Left kidney (tissue), 2 donors: ENCODE results near the gene WIPI1. TPM values are rescaled to one million over a fixed set of nuclear protein-coding genes. Genes with fewer than 3 reads are reported as not detected.
A peak's percentile ranks its signal among the peaks of the same experiment; 100 is the strongest.

ENCODE experiments used
- DNase-seq: peaks from one replicate; pipeline ENCODE4 v3.0.0-alpha.2; 2013
- polyA plus RNA-seq: library from polyadenylated mRNA; unstranded; fragments of 120-200 nt; gene quantifications from one replicate; pipeline ENCODE4 v1.2.1, GENCODE V29; 2013; ENCODE audit not compliant: insufficient read length

Gene WIPI1
- polyA plus RNA-seq, 1 donor: 31.9 TPM

DNA sequence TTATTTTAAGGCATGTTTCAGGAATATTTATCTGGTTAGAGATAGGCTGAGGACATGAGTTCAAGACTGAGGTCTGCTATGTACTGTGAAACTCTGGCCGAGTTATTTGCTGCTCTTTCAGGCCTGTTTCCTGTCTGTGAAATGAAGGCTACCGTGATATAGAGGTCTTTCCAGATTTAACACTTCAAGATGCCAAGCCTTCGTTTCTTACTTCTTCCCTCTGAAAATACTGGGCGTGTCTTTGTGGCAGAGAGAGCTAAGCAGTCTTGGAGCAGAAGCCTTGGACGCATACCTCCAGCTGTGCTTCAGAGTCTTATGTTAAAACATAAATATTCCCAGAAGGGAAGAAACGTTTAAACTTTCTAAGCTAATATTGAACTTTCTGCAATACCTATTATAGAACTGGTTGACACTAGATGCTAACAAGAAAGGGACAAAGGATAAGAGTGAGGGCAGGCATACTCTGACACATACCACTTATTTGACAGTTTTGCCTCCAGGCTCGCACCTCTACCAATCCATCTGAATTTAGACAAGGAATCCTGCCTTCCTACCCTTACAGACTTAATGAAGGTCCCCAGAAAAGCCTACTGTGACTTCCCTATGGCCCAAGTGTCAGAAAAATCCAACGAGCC is 17.5 kb downstream of the WIPI1 start:
- no peak for DNase-seq

DNA sequence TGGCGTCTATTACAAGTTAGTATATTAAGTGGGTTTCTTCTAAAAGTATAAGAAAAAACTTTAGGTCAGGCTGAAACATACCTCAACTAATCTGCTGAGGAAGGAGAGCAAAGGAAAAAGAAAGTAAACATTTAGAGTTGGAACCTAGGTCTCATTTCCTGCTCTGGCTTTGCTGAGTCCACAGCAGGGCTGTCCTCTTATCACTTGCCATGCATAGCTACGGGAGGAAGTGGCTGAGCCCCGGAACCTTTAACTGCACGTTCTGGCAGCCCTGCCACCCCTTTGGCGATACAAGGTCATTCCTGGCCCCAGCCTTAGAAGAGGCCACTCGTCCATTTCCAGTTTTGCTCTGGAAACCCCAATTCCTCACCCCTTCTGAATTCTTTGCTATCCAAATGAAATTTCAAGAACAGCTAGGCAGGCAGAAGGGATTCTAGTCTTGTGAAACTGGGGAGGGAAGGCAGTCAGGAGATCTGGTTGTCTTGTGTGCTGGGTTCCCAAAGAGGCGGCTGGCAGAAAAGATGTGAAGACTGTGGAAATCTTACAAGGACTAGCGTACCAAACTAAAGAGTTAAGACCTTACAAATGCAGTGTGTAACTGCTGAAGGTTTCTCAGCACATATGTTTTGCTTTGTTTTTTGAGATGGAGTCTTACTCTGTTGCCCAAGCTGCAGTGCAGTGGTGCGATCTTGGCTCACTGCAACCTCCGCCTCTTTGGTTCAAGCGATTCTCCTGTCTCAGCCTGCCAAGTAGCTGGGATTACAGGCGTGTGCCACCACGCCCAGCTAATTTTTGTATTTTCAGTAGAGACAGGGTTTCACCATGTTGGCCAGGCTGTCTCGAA is 19.1 kb downstream of the WIPI1 start:
- DNase-seq: no peak

DNA sequence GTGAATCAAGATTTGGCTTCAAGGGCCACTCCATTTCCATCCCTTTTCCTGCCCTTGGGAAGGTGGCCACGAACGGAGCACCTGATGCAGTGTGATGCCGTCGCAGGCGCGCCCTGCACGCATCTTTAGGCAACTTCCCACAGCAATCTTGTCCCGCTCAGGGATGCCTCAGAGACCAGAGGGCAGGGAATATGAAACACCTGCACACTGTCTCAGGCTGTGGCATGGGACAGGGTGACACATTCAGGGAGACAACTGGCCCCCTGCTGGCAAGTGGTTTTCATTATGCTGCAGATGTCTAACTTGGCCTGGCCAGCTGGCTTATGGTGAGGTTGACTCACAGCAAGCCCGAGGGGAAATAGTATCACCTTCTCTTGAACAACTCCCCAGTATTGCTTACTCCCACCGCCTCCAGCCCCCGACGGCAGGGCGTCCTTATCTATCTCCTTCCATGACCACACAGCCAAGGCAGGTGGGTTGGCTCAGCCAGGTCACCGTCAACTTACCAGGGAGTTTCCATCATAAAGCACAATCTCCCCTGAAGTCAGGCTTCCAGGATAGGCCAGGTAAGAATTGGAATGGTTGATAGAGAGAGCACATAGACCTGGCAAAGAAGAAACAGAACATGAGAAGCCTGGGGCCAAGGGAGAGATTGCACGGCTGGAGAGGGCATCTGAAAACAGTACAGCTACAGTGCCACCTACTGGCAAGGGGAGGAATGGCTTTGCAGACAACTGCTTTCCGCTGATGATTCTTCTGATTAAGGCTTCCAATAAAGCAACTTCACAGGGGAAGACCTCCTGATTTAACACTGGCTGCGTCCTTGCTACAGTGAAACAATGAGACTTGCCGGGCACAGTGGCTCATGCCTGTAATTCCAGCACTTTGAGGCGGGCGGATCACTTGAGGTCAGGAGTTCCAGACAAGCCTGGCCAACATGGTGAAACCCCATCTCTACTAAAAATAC is 21.1 kb downstream of the WIPI1 start:
- peak; percentile 77 for DNase-seq

DNA sequence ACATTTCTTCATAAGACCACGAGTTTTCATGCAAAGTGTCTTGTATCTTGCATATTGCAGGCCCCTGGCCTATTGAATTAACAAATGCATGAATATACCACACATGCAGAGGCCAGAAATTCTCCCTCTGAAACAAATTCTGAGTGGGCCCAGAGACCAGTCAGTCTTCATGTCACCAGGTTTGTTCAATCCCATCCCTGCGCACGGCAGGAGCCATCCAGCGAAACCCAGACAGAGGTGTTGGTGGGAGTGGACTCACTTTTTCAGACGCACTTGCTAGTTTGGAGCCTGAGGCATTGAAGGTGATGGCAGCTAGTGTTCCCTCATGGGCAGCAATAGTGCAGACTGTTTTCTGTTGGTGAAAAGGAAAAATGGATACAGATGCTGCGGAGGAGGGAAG is 21.9 kb downstream of the WIPI1 start:
- DNase-seq: no peak

DNA sequence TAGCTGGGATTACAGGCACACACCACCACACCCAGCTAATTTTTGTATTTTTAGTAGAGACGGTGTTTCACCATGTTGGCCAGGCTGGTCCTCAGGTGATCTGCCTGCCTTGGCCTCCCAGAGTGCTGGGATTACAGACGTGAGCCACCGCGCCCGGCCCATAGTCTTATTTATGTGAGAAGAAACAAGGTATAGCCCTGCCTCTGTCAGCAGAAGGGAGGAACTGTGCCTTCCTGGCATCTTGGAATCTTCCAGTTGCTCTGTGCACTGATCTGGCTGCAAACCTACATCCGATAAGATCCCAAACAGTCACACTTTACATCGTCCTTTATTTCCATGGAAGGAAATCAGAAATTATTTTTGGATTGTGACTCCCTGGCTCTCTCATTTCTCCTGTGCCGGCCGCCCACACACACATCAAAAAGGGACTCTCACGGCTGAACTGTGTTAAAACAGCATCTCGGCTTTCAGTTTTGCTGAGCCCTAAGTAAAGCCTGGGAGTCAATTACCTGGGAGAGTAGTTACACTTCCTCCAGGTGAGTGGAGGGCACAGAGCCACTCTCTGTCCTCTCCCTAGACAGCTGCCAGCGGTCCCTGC is 23.3 kb downstream of the WIPI1 start:
- DNase-seq: no peak

DNA sequence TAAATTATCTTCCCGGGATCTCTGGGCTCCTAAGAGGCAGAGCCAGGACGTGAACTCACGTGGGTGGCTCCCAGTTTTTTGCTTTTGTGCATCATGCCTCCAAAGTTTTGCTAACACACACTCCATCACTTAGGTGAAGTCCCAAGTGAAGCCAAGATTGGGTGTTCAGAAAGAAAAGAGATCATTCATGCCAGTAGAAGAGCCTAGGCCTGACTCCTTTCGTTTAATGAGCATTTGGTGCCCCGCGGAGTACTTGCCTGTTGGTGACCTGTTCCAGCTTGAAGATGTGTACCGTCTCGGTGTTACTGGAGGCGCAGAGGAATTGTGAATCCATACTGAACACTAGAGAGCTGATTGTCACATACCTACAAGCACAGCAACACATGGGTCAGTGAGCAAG is 24.1 kb downstream of the WIPI1 start:
- DNase-seq: no peak

DNA sequence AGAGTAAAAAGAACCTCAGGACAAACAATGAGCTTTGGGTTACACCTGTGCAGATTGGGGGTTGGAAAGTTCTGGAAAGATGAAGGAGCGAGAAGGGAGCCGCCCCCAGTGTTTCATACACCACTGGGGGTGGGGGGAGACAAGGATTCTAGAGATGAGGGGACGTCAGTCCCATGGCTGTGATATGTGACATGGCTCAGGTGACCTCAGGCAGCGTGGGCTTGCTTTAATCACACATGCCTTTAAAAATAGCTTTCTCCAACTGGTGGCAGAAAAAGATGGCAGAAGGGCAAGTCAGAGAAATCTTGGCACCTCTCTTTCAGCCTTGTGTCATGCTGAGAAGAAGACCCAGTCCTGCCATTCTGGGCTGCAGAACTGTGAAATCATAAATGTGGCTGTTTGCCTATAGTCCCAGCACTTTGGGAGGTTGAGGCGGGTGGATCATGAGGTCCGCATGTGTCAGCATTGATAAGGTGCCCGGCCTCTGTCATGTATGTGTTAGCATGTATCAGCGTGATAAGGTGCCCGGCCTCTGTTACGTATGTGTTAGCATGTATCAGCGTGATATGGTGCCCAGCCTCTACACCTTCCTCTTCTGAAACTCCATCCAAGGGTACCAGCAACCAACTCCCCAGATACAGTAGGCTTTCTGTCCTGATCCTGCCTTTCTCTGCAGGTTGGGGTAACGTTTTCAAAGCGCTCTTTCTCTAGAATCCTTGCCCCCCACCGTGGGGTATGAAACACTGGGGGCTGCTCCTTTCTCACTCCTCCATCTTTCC is 25.0 kb downstream of the WIPI1 start:
- no peak for DNase-seq

DNA sequence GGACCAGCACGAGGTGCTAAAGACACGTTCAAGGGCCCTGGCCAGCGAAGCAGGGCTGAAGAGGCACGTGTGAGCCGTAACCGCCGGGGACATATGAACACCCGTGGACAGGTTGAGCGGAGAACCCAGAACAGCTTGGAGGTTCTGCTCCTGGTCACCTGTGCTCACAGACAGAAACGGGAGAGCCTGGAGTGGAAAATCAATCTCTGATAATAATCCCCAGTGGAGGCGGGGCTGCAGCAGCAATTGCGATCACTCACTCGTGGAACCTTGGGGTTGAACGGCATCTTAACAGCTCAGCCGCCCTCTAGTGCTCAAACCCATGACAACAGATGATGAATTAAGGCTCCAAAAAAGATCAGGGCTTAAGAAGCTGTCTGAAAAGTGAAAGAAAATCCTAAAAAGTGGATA is 25.6 kb downstream of the WIPI1 start:
- peak; percentile 55 for DNase-seq

DNA sequence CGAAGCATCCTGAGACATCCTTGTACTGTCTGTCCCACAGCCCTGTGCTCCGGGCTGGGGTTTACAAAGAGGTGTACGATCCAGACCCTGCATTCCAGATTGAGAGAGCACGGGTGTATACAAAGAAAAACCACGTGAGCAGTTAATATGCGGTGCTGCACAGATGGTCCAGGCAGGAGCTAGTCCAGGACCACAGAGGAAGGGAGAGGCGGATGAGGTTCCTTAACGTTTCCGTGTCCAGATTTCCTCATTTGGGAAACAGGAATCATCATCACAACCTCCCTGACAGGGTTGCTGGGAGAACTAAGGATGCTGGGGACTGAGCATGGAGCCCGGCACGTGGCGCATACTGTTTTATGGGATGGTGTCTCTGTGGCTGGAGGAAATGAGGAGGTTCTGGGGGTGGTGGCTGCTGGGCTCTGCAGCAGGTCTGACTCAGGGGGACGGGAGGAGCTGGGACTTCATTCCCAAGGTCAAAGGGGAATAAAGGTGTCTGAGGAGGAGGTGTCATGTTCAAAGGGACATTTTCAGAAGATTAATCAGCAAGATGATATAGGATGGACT is 26.2 kb downstream of the WIPI1 start:
- no peak for DNase-seq

DNA sequence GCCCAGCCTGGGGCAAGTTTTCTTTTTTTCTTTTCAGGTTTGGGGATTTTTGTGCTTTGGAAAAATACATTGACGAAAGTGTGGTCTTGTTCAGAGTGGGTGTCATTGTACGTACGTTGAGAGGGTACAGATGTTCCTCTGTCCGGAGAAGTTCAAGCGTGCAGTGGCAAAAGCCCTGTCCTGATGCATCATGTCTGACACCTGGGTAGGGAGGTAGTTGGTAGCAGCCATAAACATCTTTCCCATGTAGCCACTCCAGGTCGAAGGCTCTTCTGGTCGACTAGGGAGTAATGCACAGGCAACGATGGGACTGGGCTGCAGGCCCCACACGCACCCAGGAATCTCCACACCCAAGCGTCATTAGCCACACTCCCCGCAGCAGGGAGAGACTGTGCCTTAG is 27.4 kb downstream of the WIPI1 start:
- DNase-seq: no peak

DNA sequence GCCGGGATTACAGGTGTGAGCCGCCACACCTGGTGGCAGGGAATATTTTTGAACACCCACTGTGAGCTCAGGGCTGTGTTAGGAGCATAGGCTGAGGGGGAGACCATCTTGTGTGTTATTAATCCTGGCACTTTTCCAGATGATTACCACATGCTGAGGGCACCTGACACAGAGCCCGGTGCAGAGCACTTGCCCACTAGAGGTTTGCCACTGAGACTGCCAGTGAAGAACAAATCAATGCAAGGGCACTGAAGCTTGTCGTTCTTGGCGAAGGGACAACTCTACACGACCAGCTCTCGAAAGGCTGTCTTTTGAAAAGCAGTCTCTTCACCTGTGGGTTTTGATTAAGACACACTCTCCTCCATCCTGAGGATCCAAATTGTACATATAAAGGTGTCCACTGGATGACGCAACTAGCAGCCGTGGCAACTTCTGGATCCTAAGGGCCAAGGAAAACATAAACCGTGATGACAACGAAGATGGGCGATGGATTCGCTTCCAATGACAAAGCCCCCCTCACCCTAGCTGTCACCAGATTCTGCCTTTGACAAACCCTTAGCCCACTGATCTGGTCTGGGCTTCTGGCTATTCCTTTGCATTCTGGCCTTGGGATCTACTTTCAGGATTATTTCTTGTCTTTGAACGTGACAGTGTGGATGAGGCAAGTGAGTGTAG is 28.7 kb downstream of the WIPI1 start:
- no peak for DNase-seq

DNA sequence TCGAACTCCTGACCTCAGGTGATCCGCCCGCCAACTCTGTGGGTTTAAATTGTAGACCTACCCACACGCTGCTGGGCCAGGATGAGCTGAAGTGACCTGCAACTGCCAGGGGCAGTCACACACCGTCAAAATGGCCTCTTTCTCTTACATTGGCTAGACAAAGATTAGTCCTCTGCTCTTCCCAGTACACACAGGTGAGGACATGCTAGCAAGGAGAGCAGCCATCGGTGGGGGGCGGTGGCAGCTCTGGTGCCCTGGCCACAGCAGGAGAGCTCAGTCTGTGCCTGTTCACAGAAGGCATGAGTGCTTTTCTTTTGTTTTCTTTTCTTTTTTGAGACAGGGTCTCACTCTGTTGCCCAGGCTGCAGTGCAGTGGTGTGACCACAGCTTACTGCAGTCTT is 29.7 kb downstream of the WIPI1 start:
- DNase-seq: no peak

DNA sequence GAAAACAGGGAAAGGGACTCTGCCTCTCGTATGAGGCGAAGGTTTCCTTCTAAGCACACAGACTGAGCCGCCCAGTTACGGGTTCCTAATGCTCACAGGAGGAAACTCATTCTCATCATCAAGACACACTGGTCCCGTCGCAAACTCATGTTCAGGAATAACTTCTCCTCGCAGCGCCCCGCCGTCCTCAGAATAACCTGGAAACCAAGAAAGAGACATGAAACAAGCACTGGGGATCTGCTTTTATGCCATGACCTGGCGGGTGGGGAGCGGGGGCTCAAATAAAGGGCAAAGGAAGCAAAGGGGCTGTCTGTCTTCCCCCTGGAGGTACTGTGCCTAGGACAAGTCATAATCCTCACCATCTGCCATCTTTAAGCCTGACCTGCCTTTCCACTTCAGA is 31.3 kb downstream of the WIPI1 start:
- no peak for DNase-seq

DNA sequence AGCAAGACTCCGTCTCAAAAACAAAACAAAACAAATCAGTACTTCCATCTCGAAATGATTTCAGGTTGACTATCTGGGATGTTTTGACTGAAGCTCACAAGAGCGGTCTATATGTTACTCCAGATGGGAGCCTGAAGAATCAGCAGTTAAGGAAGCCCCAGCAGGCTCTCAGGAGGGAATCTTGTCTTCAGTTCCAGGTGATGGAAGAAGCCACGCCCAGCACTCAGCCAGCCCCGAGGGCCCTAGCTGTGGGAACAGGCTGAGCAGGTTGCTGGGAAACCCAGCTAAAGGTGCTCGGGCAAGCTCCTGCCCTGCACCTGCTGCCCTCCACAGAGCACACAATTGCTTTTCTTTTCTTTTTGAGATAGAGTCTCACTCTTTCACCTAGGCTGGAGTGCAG is 32.4 kb downstream of the WIPI1 start:
- no peak for DNase-seq

DNA sequence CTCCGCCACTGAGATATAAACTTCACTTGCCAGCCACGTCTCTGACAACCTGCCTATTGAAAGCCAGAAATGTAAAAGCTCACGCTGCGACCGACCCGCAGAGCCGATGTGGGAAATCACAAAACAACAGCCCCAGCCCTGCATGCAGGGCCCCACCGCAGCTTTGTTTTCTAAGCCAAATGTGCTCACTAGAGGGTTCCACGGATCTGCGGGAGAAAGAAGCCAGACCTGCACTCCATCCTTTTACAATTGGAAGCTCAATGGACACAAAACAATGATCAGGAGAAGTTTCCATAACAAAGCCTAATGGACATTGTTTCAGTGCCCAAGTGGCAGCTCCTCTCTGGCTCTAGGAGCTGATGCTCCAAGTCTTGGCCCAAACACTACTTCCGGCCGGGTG is 33.1 kb downstream of the WIPI1 start:
- DNase-seq: no peak

DNA sequence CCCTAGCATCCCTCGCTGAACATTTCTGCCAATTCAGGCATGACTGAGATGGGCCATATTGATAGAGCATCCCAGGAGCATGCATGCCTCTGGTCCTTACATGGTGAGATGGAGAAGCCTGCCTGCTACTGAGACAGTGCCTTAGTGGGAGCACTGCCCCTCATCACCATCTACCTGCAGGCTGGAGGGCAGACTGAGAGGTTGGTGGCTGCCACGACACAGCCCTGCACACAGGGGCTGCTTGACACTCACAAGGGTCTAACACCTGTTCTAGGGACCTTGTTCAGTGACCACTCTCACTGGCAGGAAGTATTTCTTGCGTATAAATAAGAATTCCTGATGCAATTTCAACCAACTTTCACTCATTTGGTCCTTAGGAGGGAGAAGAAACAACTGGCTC is 34.0 kb downstream of the WIPI1 start:
- DNase-seq: no peak

DNA sequence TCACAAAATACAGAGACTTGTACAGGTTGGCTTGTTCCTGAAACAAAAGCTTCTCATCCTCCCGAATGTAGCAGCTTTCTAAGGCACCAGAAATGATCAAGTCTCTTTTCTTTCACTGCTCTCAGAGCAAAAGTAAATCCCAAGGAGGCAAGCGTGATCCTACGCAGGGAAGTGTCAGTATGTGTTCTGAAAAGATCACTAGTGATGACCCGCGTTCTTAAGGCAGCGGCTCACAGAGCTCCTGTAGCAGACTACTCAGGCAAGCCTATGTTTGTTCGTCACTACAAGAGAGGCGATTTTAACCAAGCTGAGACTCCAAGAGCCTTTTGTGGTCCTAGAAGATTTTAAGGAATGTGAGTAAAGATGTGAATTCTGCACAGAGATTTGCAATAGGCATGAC is 34.5 kb downstream of the WIPI1 start:
- no peak for DNase-seq

DNA sequence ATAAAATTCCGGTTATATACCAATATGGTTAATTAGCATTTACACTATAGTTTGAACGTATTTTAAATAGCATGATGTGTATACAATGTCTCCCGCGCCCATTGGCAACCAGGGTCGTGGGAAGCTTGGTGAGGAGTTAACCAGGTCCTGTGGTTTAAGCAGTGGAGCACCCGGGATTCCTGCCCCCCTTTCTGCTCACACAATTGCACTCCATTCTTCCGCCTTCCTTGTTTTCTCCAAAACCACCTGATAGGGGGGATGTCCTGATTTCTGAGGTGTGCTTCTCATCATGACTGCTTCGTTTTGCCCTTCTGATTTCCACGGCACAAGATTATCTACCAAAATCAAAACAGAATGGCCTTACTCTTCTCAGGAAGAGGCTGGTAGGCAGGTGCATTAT is 35.8 kb downstream of the WIPI1 start:
- DNase-seq: no peak

DNA sequence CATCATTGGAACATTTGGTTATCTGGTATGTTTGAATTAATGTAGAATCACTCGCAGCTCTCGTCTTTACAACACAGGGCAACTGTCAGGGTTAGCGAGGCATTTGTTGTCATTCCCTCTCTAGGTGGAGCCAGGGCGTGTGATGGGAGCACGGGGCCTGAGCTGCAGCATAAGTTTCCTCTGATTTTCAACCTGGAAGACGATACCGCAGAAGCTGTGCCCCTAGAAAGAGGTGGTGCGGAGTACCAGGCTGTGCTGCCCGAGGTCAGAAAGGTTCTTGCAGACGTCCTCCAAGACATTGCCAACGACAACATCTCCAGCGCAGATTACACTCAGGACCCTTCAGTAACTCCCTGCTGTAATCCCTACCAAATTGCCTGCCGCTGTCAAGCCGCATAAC is 37.2 kb downstream of the WIPI1 start:
- DNase-seq: no peak

DNA sequence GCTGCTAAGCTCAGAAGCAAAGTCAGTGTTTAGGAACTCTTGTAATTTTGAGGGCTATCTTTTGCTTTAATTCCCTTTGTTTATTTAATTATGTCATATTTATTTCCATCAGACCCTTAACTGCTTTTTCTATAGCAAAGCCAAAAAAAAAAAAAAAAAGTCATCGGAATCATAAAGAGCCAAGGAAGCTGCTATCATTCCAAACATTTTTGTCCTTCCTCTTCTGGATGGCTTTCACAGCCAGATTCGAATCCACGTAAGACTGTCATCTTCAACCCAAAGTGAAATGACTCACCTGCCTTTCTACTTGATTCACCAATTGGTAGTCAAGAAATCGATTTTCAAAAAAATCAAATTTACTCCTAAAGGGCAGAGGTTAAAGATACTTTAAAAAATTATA is 38.4 kb downstream of the WIPI1 start:
- no peak for DNase-seq

DNA sequence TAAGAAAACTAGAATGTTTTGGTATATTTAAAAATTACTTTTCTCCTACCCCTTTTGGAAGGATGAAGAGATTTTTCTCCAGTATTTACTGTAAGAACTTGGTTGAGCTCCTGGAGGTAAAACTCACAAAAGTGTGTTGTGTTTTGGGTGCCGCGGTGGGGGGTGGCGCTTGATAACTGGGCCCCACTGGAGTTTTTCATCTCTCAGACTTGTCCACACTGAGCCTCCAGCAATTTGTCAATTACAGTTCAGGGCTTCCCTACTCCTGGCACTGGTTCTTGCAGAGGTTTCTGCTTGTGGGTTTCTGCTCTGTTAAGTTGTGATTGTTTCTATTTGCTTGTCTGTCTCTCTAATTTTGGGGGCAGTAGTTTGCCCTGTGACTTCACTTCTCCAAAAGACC is 40.0 kb downstream of the WIPI1 start:
- DNase-seq: no peak
